ENCODE results near the gene BMS1.

DNA sequence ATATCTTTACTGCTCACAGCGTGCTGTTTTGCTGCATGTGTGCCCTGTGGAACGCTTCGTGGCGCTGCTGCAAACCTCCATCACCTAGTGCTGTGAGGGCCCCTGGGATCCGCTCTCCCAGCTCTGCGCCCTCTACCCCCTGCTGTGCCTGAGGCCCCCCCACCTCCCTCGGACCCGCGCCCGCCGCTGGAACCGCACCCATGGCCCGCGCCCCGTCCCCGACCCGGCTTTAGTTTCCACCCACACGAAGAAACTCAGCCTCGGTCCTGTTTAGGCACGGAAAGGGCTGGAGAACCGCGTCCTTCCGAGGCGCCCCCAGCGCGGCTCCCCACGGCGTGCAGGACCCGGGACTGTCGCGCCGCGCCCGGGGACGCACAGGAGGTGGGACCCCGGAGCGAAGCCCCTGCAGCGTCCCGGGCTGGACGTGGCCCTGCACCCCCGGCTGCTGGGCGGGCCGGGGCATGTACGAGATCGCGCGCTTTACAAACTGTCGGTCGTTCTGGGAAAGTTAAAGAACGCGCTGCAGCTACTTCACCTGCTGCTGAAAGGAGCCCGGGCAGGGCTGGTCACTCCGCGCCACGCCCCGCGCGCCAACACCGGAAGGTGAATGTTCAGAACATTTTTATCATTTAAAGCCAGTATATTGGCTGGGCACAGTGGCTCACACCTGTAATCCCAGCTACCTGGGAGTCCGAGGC, 54.3 kb downstream of the BMS1 start:
- TF ChIP-seq, protein P1, sequence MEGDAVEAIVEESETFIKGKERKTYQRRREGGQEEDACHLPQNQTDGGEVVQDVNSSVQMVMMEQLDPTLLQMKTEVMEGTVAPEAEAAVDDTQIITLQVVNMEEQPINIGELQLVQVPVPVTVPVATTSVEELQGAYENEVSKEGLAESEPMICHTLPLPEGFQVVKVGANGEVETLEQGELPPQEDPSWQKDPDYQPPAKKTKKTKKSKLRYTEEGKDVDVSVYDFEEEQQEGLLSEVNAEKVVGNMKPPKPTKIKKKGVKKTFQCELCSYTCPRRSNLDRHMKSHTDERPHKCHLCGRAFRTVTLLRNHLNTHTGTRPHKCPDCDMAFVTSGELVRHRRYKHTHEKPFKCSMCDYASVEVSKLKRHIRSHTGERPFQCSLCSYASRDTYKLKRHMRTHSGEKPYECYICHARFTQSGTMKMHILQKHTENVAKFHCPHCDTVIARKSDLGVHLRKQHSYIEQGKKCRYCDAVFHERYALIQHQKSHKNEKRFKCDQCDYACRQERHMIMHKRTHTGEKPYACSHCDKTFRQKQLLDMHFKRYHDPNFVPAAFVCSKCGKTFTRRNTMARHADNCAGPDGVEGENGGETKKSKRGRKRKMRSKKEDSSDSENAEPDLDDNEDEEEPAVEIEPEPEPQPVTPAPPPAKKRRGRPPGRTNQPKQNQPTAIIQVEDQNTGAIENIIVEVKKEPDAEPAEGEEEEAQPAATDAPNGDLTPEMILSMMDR (IDR thresholded peaks at IDR 0.05): no peak
- no peak for TF ChIP-seq POLR2A (IDR thresholded peaks at IDR 0.05)

Data from body of pancreas (tissue), 4 donors.